Measurements from ENCODE around the gene EVL.

The EVL gene

DNA sequence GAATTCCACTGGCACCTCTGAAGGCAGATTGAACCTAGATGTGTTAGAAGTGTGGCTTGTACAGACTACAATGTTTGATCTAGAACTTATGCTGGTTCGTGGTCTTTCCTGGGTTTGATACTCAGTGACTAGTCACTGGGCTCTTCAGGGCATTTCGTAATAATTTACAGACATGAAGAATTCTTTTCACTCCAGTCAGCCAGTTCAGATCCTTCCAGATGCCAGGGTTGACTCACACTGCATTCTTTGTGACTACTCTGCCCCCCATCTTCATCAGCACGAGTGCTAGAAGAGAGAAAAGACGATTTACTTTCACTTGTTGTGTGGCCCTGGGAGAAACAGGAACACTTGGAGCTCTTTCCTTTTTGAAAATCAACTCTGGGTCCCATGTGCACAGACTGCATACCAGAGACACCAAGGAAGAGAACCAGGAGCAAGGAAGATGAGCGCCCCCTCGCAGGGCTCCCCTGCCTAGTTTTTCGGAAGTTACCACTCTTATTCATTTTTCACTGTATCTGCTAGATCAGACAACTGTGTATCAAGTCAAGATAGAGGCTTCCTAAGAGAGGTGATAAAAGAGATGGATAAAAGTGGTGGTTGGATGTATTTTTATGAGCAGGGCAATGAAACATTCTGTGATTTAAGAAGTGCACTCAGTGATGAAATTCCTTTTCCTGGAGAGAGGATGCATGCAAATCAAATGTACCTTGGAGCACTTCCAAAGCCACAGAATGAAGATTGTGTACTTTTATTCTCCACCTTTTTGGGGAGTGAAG is 33.5 kb upstream of the EVL start:
- no peak overlapping the region for H3K4me3 ChIP-seq (ENCODE audit: low read length)
- TF ChIP-seq ZNF274 (IDR thresholded peaks at IDR 0.05; ENCODE audit: low read depth, low read length): no peak

GRCh38 chr14:100032738-100033137 is 32.5 kb upstream of the EVL start:
- TF ChIP-seq ZNF274 (IDR thresholded peaks at IDR 0.05; ENCODE audit: low read depth, low read length): no peak
- H3K4me3 ChIP-seq (ENCODE audit: low read length): no peak overlapping the region

DNA sequence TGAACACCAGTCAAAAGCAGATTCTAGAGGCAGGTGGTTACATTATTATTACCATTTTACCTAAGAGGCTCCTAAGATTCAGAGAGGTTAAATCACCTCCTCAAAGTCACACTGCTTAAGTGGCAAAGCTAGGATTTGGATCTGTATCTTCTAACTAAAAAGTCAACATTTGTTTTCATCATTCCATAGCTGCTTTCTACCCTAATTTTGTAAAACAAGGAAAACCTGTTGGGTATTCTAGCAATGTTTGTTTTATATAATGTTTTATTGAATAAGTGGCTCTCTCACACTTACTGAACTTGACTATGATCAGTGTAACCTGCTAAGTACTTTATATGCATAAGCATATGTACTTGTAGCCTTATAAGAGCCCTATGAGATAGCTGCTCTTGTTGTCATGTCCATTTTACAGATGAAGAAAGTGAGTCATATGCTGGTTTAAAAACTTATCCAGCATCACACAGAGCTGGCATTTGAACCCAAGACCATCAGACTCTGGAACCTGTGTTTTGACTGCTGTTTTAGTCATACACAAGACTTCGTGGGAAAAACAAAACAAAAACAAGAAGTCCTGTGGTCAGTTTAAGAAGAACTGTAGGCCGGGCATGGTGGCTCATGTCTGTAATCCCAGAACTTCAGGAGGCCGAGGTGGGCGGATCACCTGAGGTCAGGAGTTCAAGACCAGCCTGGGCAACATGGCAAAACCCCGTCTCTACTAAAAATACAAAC is 31.7 kb upstream of the EVL start:
- H3K4me3 ChIP-seq (ENCODE audit: low read length): no peak overlapping the region
- TF ChIP-seq ZNF274 (IDR thresholded peaks at IDR 0.05; ENCODE audit: low read depth, low read length): no peak

- TF ChIP-seq ZNF274 (IDR thresholded peaks at IDR 0.05; ENCODE audit: low read depth, low read length): no peak
- no peak overlapping the region for H3K4me3 ChIP-seq (ENCODE audit: low read length)
Measured at GRCh38 chr14:100034468-100034867, 30.8 kb upstream of the EVL start.

DNA sequence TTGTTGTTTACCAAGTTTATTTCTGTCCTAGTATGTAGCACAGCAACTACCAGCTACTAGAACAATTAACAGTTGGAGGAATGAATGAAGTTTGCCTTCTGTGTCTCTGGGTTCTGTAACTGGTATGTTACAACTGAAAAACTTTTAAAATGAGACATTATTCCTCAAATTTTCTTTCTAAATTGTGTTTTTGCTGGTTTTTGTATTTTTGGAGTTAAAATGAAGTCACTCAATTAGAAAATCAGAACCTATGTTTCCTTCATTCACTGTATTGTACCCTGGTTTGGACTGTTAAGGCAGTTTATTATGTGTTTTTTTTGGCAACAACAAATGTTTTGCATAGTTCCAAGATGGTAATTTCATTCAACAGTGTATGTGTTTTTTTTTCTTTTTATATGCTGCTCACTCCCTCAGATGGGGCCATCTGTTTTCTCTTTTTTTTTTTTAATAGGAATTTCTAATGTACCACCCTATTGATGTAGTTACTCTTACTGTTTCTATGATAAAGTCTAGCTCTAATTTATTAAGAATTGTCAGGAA is 30.2 kb upstream of the EVL start:
- no peak for TF ChIP-seq ZNF274 (IDR thresholded peaks at IDR 0.05; ENCODE audit: low read depth, low read length)
- H3K4me3 ChIP-seq (ENCODE audit: low read length): no peak overlapping the region

- TF ChIP-seq ZNF274 (IDR thresholded peaks at IDR 0.05; ENCODE audit: low read depth, low read length): no peak
- H3K4me3 ChIP-seq (ENCODE audit: low read length): no peak overlapping the region
Measured at GRCh38 chr14:100035700-100036099, 29.5 kb upstream of the EVL start.

DNA sequence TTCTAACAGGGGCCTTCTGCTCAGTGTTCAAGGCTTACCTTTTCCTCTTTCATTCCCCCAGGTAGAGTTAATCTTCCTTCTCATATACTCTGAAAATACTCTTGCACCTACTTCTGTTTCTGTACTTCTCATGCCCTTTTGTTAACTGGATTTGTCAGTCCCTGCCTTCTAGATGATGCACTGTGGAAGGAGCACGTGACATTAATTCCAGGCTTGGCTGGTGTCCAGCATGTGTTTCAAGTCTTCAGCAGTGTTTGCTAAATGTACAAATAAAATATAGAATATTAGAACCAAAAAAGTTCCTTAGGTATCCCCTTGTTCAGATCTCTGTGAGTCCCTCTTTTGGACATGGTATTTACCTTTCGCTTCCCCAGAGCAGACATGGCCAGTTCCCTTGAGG is 27.9 kb upstream of the EVL start:
- no peak overlapping the region for H3K4me3 ChIP-seq (ENCODE audit: low read length)
- TF ChIP-seq ZNF274 (IDR thresholded peaks at IDR 0.05; ENCODE audit: low read depth, low read length): no peak

GRCh38 chr14:100038065-100038464 is 27.2 kb upstream of the EVL start:
- no peak overlapping the region for H3K4me3 ChIP-seq (ENCODE audit: low read length)
- TF ChIP-seq ZNF274 (IDR thresholded peaks at IDR 0.05; ENCODE audit: low read depth, low read length): no peak

- no peak for TF ChIP-seq ZNF274 (IDR thresholded peaks at IDR 0.05; ENCODE audit: low read depth, low read length)
- no peak overlapping the region for H3K4me3 ChIP-seq (ENCODE audit: low read length)
Measured at GRCh38 chr14:100039903-100040302, 25.3 kb upstream of the EVL start.

DNA sequence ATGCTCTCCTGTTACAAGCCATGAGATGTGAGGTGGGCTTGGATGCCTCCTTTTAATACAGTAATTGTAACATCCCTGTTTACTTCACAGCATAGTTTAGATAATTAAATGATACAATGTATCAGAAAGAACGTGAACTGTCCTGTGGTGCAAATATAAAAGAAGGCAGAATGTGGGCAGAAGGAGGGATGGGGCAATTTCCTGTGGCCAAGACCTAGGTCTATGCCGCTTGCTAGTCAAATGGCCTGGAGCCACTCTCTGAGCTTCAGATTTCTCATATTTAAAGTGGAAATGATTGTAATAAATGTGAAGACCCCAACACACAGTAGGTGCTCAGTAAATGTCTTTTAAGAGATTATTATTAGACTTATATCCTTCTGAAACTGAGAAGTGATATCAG is 24.0 kb upstream of the EVL start:
- no peak overlapping the region for H3K4me3 ChIP-seq (ENCODE audit: low read length)
- no peak for TF ChIP-seq ZNF274 (IDR thresholded peaks at IDR 0.05; ENCODE audit: low read depth, low read length)

DNA sequence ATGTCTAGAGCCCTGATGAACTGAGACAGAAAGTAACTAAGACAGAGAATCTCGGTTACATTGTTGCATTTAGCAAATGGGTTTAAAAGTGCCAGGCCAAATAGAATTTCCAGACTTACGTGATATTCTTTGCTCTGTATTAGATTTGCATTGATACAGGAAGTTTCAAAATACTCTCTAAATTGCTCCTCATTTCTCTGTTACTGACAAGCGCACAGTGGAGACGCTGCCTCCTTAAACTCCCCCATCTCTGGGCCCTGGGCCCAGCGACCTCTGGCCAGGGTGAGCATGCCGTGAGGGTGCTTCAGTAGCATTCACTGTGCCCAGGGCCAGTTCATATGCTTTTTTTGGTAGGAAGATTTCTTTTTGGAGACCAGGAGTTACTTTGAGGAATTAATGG is 22.9 kb upstream of the EVL start:
- TF ChIP-seq ZNF274 (IDR thresholded peaks at IDR 0.05; ENCODE audit: low read depth, low read length): no peak
- no peak overlapping the region for H3K4me3 ChIP-seq (ENCODE audit: low read length)

- H3K4me3 ChIP-seq (ENCODE audit: low read length): no peak overlapping the region
Measured at GRCh38 chr14:100045642-100046344, 19.4 kb upstream of the EVL start.

DNA sequence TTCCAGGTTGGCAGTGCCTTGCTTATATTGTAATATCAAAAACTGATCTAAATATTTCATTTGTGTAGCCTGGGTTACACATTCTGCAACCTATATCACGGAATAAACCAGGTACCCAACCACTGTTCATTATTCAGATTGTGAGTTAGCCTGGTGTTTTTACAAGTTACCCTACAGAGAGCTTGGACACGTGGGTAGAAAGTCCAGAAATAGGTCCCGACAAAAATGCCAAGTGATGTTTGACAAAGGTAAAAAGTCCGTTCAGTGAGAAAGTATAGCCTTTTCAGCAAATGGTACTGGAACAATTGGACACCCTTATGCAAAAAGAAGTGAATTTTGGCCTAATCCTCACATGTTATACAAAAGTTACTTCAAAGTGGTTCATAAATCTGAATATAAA is 17.6 kb upstream of the EVL start:
- no peak overlapping the region for H3K4me3 ChIP-seq (ENCODE audit: low read length)
- TF ChIP-seq ZNF274 (IDR thresholded peaks at IDR 0.05; ENCODE audit: low read depth, low read length): no peak

More at GRCh38 chr14:100045642-100046344, 19.4 kb upstream of the EVL start:
- no peak for TF ChIP-seq ZNF274 (IDR thresholded peaks at IDR 0.05; ENCODE audit: low read depth, low read length)

GRCh38 chr14:100048786-100049185 is 16.4 kb upstream of the EVL start:
- H3K4me3 ChIP-seq (ENCODE audit: low read length): no peak overlapping the region
- no peak for TF ChIP-seq ZNF274 (IDR thresholded peaks at IDR 0.05; ENCODE audit: low read depth, low read length)
